Common myeloid progenitor, CD34-positive (primary cell): ENCODE results near the gene ZBTB16.
A peak's percentile ranks its signal among the peaks of the same experiment; 100 is the strongest.

Source experiments
- CTCF ChIA-PET: fragments of 350-600 bp; sonication (Branson Sonifier 250); formaldehyde crosslinking; loops from one replicate; lab custom pipeline; 2021; ENCODE audit warnings: antibody characterized with exemption; lab: Charles Lee
- POLR2A ChIA-PET: fragments of 350-600 bp; sonication (Branson Sonifier 250); formaldehyde crosslinking; loops from one replicate; lab custom pipeline; 2021; ENCODE audit warnings: antibody characterized with exemption; lab: Charles Lee
- DNase-seq, 3 donors: peaks; one replicate each; pipeline versions ENCODE4 v3.0.0 to v3.0.0-alpha.2; 2013
- H3K27ac ChIP-seq, 2 experiments: 1 replicate in 1 of 2; 2 replicates in 1 of 2; pipeline ENCODE4 v1.7.0; 2013; ENCODE audit warnings: inconsistent platforms in 2 of 2, low read length in 2 of 2, mild to moderate bottlenecking in 2 of 2, low read depth in 1 of 2, moderate library complexity in 1 of 2; ENCODE audit not compliant: severe bottlenecking in 2 of 2, insufficient read depth in 1 of 2, poor library complexity in 1 of 2
- H3K27me3 ChIP-seq, 5 experiments: replicated peaks in 2 of 5; 1 replicate in 3 of 5; 2 replicates in 2 of 5; pipeline versions ENCODE4 v1.6.1 to v1.7.0; 2013; ENCODE audit warnings: low read length in 4 of 5, mild to moderate bottlenecking in 2 of 5, moderate library complexity in 2 of 5, inconsistent platforms in 1 of 5; ENCODE audit not compliant: insufficient read depth in 5 of 5, control insufficient read depth in 4 of 5
- H3K36me3 ChIP-seq, 4 experiments: 1 replicate in 2 of 4; 2 replicates in 2 of 4; pipeline versions ENCODE4 v1.6.1 to v1.7.0; 2013; ENCODE audit warnings: low read length in 3 of 4, control low read depth in 1 of 4, mild to moderate bottlenecking in 1 of 4; ENCODE audit not compliant: control insufficient read depth in 4 of 4, insufficient read depth in 4 of 4
- H3K4me1 ChIP-seq, 4 experiments: 1 replicate in 3 of 4; 2 replicates in 1 of 4; pipeline versions ENCODE4 v1.6.1 to v1.7.1; 2013; ENCODE audit warnings: low read length in 3 of 4, mild to moderate bottlenecking in 3 of 4, control low read depth in 1 of 4, inconsistent platforms in 1 of 4, moderate library complexity in 1 of 4; ENCODE audit not compliant: control insufficient read depth in 4 of 4, insufficient read depth in 4 of 4; ENCODE audit errors: control extremely low read depth in 1 of 4
- H3K4me3 ChIP-seq, 7 experiments: 1 replicate in 4 of 7; 2 replicates in 3 of 7; pipeline versions ENCODE4 v1.5.1 to v1.7.0; 2013; ENCODE audit warnings: mild to moderate bottlenecking in 7 of 7, low read length in 6 of 7, moderate library complexity in 6 of 7, inconsistent platforms in 2 of 7, low read depth in 2 of 7, control low read depth in 1 of 7; ENCODE audit not compliant: insufficient read depth in 4 of 7, control insufficient read depth in 1 of 7; ENCODE audit errors: extremely low read depth in 1 of 7
- H3K9me3 ChIP-seq, 5 experiments: 1 replicate in 4 of 5; 2 replicates in 1 of 5; pipeline versions ENCODE4 v1.6.1 to v1.7.1; 2013; ENCODE audit warnings: low read length in 4 of 5, mild to moderate bottlenecking in 2 of 5, inconsistent platforms in 1 of 5, low read depth in 1 of 5, moderate library complexity in 1 of 5; ENCODE audit not compliant: control insufficient read depth in 4 of 5, insufficient read depth in 2 of 5; ENCODE audit errors: control extremely low read depth in 1 of 5
- WGBS: methylation state at CpG from one replicate; pipeline ENCODE4 v1.1.5; 2013; ENCODE audit not compliant: insufficient coverage; 5-methylcytosine and 5-hydroxymethylcytosine counted together

ZBTB16 gene

GRCh38 chr11:114230031-114230704 is 170.7 kb downstream of the ZBTB16 start:
- POLR2A ChIA-PET = no interaction called here
- H3K4me1 ChIP-seq = peaks cover 0 to 11% (median 4%) of the 10 kb centered on the region in 4 experiments
- WGBS = 96% methylated on average over 13 of the region's 15 CpGs
- CTCF ChIA-PET = interaction anchor here (1.0 to 2.1 kb wide), 4 partner anchors 9 to 200 kb away, joined by 3 to 7 read pairs (median 4); no protein-coding TSS in a partner anchor
- H3K27me3 ChIP-seq = peaks cover 0 to 3% (median 0%) of the 10 kb centered on the region in 5 experiments
- no peak for DNase-seq
- peaks cover 0 to 4% (median 0%) of the 10 kb centered on the region in 4 experiments for H3K36me3 ChIP-seq
- H3K4me3 ChIP-seq = no peak overlapping the region
- no peaks in the 10 kb centered on the region for H3K9me3 ChIP-seq
- no peak overlapping the region for H3K27ac ChIP-seq

DNA sequence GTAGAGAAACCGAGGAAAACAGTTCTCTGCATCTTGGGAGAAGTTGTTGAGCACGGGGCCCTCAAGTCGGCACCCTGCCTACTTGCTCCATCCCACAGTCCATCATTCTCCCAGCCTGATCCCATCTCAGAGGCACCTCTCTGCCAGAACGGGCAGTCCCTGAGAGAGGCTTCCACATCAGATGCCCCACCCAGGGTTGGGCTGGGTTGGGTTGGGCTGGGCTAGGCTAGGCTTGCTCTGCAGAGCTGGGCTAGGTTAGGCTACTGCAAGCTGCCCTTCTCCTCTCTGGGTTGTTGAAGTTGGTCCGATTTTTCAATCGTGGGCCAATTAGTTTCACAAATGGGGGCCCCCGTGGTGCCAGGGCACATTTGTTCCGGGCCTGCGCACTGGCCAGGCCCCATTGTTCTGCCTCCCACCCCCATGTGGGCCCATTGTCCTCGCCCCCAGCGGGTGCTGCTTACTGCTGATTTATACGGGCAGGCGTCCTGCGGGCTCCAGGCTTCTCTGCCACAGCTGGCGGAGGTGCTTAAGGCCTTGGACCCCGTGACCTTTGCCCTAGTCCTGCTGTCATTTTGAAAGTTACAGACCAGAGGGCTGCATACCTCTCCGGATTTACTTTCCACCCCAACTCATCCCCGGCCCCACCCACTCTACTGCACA is 173.0 kb downstream of the ZBTB16 start:
- Histone ChIP-seq H3K9me3 (no peaks in the 10 kb centered on the region), H3K4me3 (no peak overlapping the region), H3K36me3 (peaks cover 0 to 8% (median 0%) of the 10 kb centered on the region in 4 experiments), H3K27me3 (peaks cover 0 to 3% (median 0%) of the 10 kb centered on the region in 5 experiments), H3K27ac (no peak overlapping the region), H3K4me1 (no peaks in the 10 kb centered on the region)
- POLR2A ChIA-PET = no interaction called here
- CTCF ChIA-PET = interaction anchor here (1.8 to 2.7 kb wide), 2 partner anchors 8 to 27 kb away, joined by 5 to 6 read pairs; no protein-coding TSS in a partner anchor
- no peak for DNase-seq
- WGBS = 97% methylated on average over 16 of the region's 18 CpGs

- H3K27me3 ChIP-seq = peaks cover 0 to 3% (median 0%) of the 10 kb centered on the region in 5 experiments
- POLR2A ChIA-PET = no interaction called here
These were observed 174.2 kb downstream of the ZBTB16 start for GRCh38 chr11:114233755-114234154.

GRCh38 chr11:114236829-114237228 is 177.3 kb downstream of the ZBTB16 start:
- Histone ChIP-seq H3K27ac (no peak overlapping the region), H3K4me1 (peaks cover 0 to 4% (median 0%) of the 10 kb centered on the region in 4 experiments), H3K4me3 (no peak overlapping the region), H3K27me3 (peaks cover 0 to 3% (median 0%) of the 10 kb centered on the region in 5 experiments), H3K36me3 (peaks cover 0 to 12% (median 1%) of the 10 kb centered on the region in 4 experiments), H3K9me3 (no peaks in the 10 kb centered on the region)
- ChIA-PET POLR2A (no interaction called here), CTCF (interaction anchor here (1.1 to 2.5 kb wide), 4 partner anchors 9 to 242 kb away, joined by 3 to 7 read pairs (median 4); no protein-coding TSS in a partner anchor)
- no peak for DNase-seq
- 96% methylated on average over 3 of the region's 3 CpGs for WGBS

More at GRCh38 chr11:114233755-114234154, 174.2 kb downstream of the ZBTB16 start:
- 100% methylated on average over 2 of the region's 6 CpGs for WGBS
- Histone ChIP-seq H3K4me1 (no peaks in the 10 kb centered on the region), H3K4me3 (no peak overlapping the region), H3K36me3 (peaks cover 0 to 8% (median 0%) of the 10 kb centered on the region in 4 experiments), H3K27ac (no peak overlapping the region), H3K9me3 (no peaks in the 10 kb centered on the region)
- no peak for DNase-seq
- CTCF ChIA-PET = interaction anchor here (1.8 to 2.7 kb wide), 2 partner anchors 9 to 25 kb away, joined by 5 to 6 read pairs; no protein-coding TSS in a partner anchor

DNA sequence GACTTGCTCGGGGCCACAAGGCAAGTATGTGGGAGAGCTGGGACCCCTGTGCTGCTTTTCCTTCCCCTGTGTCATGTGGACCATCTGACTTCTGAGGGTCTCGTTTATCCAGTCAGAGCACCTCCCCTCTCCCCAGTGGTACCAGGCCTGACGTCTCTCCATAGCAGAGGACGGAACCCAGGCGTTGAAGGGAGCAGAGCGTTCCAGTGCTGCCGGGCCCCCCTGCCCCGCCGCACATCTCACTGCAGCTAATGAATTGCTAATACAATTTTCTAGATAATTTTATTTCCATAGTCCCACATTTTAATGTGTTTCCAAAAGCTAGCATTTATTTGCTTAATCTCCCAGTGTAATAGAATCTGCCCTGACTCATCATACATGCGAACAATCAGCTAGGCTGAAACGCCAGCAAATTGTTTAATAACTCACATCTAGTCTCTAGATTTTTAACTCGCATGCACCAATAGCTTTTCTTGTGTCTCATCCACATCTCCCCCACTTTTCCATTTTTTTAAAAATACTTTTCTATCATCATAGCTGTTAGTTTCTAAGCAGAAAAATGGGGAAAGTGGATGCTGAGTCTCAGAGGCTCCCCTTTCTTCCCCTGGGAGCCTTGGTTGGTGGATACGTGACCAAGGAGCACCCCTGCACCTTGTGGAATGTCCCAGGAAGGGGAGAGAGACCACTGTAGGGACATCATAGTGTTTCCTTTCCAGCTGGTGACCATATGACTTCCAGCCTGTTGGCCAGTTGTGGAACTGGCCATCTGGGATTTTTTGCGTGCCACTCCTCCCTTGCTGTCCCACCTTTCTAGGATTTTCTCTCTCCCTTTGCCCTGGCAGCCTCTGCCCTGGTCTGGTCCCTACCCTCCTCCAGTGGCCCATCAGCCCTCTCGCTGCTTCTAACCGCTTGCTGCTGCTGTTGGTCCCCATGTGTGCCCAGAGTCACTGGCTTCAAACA is 178.1 kb downstream of the ZBTB16 start:
- H3K9me3 ChIP-seq = no peaks in the 10 kb centered on the region
- DNase-seq = no peak
- CTCF ChIA-PET = interaction anchor here (0.7 to 2.5 kb wide), 7 partner anchors 8 to 243 kb away, joined by 3 to 7 read pairs (median 3); no protein-coding TSS in a partner anchor
- H3K27me3 ChIP-seq = peaks cover 0 to 3% (median 0%) of the 10 kb centered on the region in 5 experiments
- no peak overlapping the region for H3K27ac ChIP-seq
- H3K4me1 ChIP-seq = peaks cover 0 to 4% (median 0%) of the 10 kb centered on the region in 4 experiments
- POLR2A ChIA-PET = interaction anchor here (0.5 kb wide), 1 partner anchor 17 kb away, joined by 4 read pairs; no protein-coding TSS in a partner anchor
- peaks cover 0 to 12% (median 4%) of the 10 kb centered on the region in 4 experiments for H3K36me3 ChIP-seq
- WGBS = 97% methylated on average over 9 of the region's 16 CpGs
- no peak overlapping the region for H3K4me3 ChIP-seq

- no peaks in the 10 kb centered on the region for H3K9me3 ChIP-seq
- H3K4me3 ChIP-seq = no peak overlapping the region
- 91% methylated on average over 4 of the region's 6 CpGs for WGBS
- peaks cover 0 to 18% (median 6%) of the 10 kb centered on the region in 4 experiments for H3K36me3 ChIP-seq
- CTCF ChIA-PET = interaction anchor here (1.2 to 1.6 kb wide), 3 partner anchors 9 to 210 kb away, joined by 3 to 6 read pairs (median 3); no protein-coding TSS in a partner anchor
- H3K27me3 ChIP-seq = no peaks in the 10 kb centered on the region
- POLR2A ChIA-PET = no interaction called here
- peaks cover 0 to 4% (median 0%) of the 10 kb centered on the region in 4 experiments for H3K4me1 ChIP-seq
- peak in 1 of 3 donors; percentile 30 for DNase-seq
- H3K27ac ChIP-seq = peak overlapping the region in 1 of 2 experiments; percentile 10
These were observed 180.2 kb downstream of the ZBTB16 start for GRCh38 chr11:114239753-114240161.
